ENCODE results near the gene KCNN4. TPM values are rescaled to one million over a fixed set of nuclear protein-coding genes. Genes with fewer than 3 reads are reported as not detected.
"Not testable (repeated sequence)": the region's sequence is repeated elsewhere in the genome, so short reads cannot be mapped to it uniquely, and the experiment has no call there.

KCNN4 gene
- polyA plus RNA-seq (ENCODE audit: insufficient read length in 4 of 4) = 1 to 10 TPM in 3 of 4 donors, under 1 TPM in 1; 0.90 to 2.6 (median 2.2) TPM

GRCh38 chr19:43780706-43781525 is at the start of gene KCNN4:
Gene KCNN4, minus strand, starts transcription at chr19:43780973. Its CDS starts 112 bp downstream, at chr19:43780861.
- DNase-seq (ENCODE audit: low read depth in 4 of 4, low spot score in 2 of 4) = no peak

DNA sequence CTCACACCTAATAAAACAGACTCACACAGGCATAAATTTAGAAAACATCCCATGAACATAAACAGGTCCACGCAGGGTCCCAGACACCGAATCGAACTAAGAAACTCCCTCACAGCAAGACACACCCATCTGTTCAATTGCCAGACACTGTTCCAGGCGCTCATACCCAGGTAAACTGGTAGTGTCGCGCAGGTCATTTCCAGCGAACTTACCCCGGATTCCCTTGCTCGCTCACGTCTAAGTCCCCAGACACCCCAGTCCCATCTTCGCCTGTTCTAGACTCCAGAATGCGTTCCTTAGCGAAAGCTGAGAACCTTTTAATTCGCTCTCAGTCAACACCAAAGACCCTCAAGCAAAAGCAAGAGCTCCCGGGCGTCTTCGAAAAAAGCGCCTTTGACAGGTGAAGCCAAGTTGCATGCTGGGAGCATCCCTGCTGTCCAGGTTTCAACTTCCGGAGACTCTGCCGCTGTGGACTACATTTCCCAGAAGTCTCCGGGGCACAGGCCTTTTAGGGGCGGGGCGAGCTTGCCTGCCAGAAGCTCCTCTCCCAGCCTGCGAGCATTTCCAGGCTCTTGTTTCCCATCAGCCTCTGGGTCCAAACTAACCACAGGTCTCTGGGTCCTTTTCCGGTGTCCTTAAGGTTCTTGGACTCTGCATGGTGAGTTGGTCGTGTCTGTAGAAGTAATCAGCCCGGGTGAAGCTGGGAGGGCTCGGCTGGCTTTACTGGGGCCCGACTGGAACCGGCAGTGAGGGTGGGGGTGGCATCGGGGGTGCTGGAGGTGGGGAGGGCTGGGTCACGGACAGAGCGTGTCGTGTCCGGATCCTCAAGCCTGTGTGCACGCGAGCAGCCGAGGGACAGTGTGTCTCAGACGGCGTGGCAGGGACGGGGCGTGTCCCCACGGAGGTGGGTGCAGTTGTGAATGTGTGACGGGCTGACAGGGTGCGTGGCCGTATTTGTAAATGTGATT is 46.3 kb upstream of the KCNN4 start, which contains the start of gene ZNF283:
ZNF283 (plus strand) TSS at position 535 of the 968 bp plus-strand sequence. CDS start 6,184 bp downstream, outside the sequence.
- DNase-seq (ENCODE audit: low read depth in 4 of 4, low spot score in 2 of 4) = peak; percentile 57 to 89 (median 72)

- not testable (repeated sequence) for DNase-seq (ENCODE audit: low read depth in 4 of 4, low spot score in 2 of 4)
Observed at GRCh38 chr19:43824572-43824971, 43.8 kb upstream of the KCNN4 start.

DNA sequence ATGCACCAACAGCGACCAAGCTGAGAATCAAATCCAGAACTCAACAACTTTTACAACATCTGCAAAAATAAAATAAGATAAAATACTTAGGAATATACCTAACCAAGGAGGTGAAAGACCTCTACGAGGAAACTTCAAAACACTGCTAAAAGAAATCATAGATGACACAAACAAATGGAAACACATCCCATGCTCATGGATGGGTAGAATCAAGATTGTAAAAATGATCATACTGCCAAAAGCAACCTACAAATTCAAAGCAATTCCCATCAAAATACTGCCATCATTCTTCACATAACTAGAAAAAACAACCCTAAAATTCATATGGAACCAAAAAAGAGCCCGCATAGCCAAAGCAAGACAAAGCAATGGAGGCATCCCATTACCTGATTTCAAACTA is 43.1 kb upstream of the KCNN4 start:
- DNase-seq (ENCODE audit: low read depth in 4 of 4, low spot score in 2 of 4) = not testable (repeated sequence)

DNA sequence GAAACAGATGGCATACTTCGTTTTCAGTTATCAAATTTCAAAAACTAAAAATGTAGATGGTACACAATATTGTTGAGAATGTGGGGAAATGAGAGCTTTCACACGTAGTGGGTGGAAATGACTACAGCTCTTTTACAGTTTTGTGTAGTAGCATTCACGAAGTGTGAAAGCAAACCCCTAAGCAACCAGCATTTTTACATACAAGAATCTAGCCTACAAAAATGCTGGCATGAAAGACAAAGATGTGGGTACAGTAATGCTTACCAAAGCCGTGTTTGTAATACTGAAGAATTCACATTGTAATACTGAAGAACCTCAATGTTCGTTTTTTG is 40.1 kb upstream of the KCNN4 start:
- DNase-seq (ENCODE audit: low read depth in 4 of 4, low spot score in 2 of 4) = no peak

GRCh38 chr19:43820098-43820883 is 39.5 kb upstream of the KCNN4 start:
- no peak for DNase-seq (ENCODE audit: low read depth in 4 of 4, low spot score in 2 of 4)

DNA sequence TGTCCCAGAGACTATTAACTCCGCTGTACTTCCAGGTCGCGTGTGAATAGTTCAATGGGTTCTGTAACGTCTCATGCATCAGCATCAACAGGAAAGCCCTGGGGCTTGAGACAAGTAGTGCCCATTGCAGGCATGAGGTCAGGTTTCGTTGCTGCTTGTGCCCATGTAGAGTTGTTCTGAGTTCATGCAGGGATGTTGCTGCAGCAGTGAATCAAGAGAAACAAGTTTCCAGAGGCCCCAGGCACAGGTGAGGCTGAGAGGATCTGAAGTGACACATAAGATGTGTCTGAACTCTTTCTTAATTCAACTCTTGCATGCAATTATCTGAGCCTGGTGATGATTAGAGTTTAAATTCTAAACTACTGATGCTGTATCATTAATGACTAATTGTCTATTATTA is 37.7 kb upstream of the KCNN4 start:
- no peak for DNase-seq (ENCODE audit: low read depth in 4 of 4, low spot score in 2 of 4)

DNA sequence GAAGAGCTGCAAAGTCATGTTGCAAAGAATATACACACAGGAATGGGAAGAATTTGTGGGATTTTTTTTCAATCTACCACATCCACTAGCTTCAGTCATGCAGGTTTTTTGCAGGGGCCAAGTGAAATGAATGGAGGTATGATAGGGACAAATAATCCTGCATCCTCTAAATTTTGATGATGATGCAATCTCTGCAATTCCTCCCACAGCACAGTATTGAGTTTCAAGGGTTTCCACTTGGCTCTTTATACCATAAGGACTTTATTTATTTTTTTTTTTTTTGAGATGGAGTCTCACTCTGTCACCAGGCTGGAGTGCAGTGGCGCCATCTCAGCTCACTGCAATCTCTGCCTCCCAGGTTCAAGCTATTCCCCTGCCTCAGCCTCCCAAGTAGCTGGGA is 36.7 kb upstream of the KCNN4 start:
- not testable (repeated sequence) for DNase-seq (ENCODE audit: low read depth in 4 of 4, low spot score in 2 of 4)

DNA sequence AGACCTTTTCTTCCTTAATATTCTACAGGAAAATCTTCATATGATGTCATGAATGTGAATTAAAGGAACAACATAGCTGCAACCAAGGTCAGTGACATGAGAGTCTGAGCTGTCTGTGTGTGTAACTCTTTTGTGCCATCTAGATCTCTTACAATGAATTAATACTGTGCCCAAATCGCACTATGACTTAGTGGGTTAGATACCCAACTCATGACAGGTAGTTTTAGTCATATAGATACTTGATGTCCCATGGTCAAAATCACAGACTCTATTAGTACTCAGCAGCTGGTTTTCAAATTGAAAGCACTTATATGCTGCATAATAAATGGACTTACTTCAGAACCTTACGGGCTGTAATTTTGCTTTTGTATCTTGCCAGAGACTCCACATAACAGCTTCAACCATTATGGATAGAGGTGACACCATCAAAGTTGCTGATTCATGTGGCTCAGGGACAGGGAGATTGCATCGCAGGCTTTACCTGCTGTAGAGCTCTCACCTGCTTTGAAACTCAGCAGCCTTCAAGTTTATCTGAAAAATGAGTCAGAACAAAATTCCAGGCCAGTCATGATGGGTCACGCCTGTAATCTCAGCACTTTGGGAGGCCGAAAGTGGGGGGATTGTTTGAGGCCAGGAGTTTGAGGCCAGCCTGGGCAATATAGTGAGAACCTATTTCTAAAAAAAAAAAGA is 34.0 kb upstream of the KCNN4 start:
- no peak for DNase-seq (ENCODE audit: low read depth in 4 of 4, low spot score in 2 of 4)

- no peak for DNase-seq (ENCODE audit: low read depth in 4 of 4, low spot score in 2 of 4)
Observed at GRCh38 chr19:43812688-43813087, 31.9 kb upstream of the KCNN4 start.

DNA sequence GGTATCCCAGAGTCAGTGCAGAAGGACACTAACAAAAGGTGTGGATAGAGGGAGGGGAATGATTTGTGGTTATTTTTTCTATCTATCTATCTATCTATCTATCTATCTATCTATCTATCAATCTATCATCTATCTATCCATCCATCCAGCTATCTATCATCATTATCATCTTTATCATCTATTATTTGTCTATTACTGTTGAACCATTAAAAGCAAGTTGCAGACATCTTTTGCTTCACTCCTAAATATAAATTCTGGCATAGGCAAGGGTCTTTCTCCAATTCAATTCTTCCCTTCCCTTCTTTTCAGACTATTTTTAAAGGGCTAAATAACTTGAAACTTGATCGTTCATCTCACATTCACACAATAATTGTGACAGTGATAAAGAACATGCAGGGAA is 31.5 kb upstream of the KCNN4 start:
- DNase-seq (ENCODE audit: low read depth in 4 of 4, low spot score in 2 of 4) = no peak

DNA sequence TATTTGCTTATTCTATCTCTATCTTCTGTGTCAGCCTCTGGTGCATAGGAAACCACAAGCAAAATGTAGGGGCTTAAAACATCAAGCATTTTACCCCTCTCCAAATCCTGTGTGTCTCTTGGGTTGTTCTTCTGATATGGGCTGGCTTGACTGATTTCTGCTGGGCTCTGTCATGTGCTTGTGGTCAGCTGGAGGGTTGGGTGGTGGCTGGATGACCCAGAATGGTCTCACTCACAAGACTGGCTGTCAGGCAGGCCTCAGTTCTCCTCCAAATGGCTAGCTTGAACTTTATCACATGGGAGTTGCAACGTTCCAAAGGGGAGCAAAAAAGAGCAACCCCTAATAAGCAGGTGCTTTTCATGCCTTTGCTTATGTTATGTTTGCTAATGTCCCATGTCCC is 31.1 kb upstream of the KCNN4 start:
- DNase-seq (ENCODE audit: low read depth in 4 of 4, low spot score in 2 of 4) = no peak

DNA sequence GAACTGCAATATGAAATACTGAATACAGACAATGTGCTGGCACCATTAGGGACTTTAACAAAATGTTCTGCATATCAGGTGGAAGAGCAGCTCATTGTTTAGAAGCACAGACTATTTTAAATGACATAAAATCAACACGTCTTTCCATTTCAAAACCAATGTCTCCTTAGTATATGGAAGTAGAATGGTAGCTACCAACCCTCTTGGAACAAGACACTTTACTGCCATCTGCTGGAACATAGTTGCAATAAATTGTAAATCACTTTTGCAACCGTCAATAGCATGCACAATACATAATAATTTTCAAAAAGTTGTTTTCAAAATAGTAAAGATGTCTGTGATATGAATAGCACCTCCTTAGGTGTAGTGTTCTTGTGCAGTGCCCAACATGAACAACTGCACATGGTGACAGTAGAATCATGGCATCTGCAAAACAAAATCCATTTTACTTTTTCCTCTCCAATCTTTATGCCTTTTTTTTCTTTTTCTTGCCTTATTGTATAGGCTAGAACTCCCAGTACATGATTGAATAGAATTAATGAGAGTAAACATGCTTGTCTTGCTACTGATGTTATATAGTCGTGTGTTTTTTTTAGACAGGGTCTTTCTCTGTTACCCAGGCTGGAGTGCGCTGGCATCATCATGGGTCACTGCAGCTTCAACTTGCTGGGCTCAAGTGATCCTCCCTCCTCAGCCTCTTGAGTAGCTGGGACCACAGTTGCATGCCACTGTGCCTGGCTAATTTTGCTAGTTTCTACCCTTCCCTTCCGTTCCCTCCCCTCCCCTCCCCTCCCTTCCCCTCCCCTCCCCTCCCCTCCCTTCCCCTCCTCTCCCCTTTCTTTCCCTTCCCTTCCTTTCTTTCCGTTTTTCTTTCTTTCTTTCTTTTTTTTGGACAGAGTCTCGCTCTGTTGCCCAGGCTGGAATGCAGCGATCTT is 29.3 kb upstream of the KCNN4 start:
- DNase-seq (ENCODE audit: low read depth in 4 of 4, low spot score in 2 of 4) = no peak

DNA sequence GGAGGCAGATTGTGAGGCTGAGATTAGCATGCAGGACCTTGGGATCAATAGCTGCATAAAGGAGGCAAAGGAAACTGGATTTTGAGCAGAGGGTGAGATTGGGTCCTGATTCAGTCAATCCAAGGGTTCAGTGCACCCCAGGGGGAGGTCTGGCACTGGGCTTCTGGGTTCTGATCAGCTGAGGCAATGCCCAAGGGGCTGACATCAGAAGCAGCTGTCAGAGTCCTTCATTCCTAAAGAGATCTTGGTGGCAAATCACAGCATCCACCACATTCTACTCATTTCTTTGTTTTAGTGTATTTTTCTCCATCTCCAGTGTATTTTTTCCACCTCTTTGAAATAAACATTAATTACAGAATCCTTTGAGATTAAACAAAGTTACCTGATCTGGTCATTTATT is 26.9 kb upstream of the KCNN4 start:
- no peak for DNase-seq (ENCODE audit: low read depth in 4 of 4, low spot score in 2 of 4)

DNA sequence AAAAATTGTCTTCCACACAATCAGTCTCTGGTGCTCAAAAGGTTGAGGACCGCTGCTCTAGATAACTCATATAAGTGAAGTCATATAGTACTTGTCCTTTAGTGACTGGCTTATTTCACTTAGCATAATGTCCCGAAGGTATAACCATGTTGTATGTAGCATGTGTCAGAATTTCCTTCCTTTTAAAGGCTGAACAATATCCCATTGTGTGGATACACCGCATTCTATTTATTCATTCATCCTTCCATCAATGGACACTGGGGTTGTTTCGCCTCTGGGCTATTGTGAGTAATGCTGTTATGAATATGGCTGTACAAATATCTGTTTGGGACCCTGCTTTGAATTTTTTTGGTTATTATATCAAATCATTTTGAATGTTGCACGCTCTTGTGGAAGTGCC is 26.1 kb upstream of the KCNN4 start:
- no peak for DNase-seq (ENCODE audit: low read depth in 4 of 4, low spot score in 2 of 4)

DNA sequence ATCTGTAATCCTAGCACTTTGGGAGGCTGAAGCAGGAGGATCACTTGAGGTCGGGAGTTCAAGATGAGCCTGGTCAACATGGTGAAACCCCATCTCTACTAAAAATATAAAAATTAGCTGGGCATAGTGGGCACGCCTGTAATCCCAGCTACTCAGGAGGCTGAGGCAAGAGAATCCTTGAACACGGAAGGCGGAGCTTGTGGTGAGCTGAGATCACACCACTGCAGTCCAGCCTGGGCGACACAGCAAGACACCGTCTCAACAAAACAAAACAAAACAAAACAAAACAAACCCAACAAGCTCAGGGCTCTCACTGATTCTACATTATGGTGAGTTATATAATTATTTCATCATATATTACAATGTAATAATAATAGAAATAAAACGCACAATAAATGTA is 25.6 kb upstream of the KCNN4 start:
- DNase-seq (ENCODE audit: low read depth in 4 of 4, low spot score in 2 of 4) = not testable (repeated sequence)

DNA sequence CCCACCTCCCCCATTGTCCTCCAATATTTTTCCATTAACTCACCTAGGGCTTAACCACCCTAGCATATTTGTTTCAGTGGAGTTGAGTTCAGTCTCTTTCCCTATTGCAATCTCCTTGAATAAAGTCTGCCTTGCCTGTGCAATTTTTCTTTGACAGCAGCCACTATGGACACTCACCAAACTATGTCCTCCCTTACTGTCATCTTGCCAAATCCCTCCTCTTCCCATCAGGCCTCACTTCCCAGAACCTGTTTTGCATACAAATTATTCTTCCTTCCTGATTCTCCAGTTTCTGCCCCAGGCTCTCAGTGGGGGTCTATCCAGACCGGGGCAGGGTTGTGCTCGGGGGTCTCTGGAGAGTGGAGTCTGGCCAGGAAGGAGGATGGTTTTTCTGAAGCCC is 23.7 kb upstream of the KCNN4 start:
- DNase-seq (ENCODE audit: low read depth in 4 of 4, low spot score in 2 of 4) = no peak

DNA sequence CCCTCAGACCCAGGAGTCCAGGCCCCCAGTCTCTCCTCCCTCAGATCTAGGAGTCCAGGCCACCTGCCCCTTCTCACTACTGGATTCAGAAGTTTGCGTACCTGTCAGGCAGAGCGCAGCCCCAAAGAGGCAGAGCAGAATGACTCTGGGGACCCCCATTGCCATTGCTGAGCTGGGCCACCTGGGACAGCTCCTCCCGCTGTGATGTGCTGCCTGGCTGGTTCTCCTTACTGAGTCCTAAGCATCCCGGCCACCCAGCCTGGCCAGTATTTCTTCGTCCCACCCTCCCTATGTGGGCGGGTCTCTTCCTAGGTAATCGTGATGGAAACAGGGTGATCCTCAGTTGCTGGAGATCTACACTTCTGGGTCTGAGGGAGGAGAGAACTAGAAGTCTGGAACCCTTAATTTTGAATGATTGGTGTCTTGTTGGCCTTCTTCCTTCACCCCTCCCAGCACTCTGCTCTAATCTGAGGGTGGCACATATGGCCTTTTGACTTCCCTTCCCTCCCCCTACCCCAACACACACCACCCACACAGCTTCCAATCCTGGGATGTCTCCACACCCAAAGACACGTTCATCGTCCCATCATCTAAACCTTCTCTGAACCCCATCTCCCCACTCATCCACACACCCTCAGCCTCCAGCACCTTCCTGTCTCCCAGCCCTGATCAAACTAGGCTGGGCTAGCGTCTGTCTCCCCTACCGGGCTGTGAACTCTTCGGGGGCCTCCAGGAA is 21.6 kb upstream of the KCNN4 start, which contains the start of gene LYPD5:
LYPD5 (minus strand) TSS at position 232 of the 736 bp plus-strand sequence; CDS start at position 165, 67 bp downstream.
- no peak for DNase-seq (ENCODE audit: low read depth in 4 of 4, low spot score in 2 of 4)

All from left renal cortex interstitium (tissue), 4 donors.